HepG2 (cell line): ENCODE measurements around the gene PCYT2. TPM values are rescaled to one million over a fixed set of nuclear protein-coding genes. Genes with fewer than 3 reads are reported as not detected.

Source experiments
- AGO2 ChIP-seq: fragments of 200-400 bp; formaldehyde crosslinking; optimal IDR thresholded peaks from 2 replicates; pipeline ENCODE3; 2017; ENCODE audit warnings: mild to moderate bottlenecking, low read depth, low read length, moderate library complexity
- ARNT2 ChIP-seq: sonication (generic); formaldehyde crosslinking; IDR thresholded peaks from 2 replicates; pipeline ENCODE4 v1.8.0; 2022; ENCODE audit warnings: mild to moderate bottlenecking, low read depth, missing genetic modification reagents, moderate library complexity
- CHD4 ChIP-seq: fragments of 200-600 bp; sonication (generic); IDR thresholded peaks from 2 replicates; pipeline ENCODE4 v1.7.0; 2017; ENCODE audit warnings: mild to moderate bottlenecking, low read length, borderline replicate concordance
- HNF4A ChIP-seq: sonication (generic); formaldehyde crosslinking; IDR thresholded peaks from 2 replicates; pipeline ENCODE4 v1.4.0; 2020; ENCODE audit warnings: missing genetic modification reagents
- KDM5A ChIP-seq: fragments of 200-600 bp; sonication (generic); IDR thresholded peaks from 2 replicates; pipeline ENCODE4 v1.7.0; 2018; ENCODE audit warnings: antibody characterized with exemption, mild to moderate bottlenecking, low read length, borderline replicate concordance
- KLF15 ChIP-seq: sonication (generic); formaldehyde crosslinking; IDR thresholded peaks from 2 replicates; pipeline ENCODE4 v1.8.1; 2023; ENCODE audit warnings: borderline replicate concordance, mild to moderate bottlenecking, inconsistent platforms, missing genetic modification reagents, mixed read lengths
- POLR2AphosphoS5 ChIP-seq: IDR thresholded peaks from 2 replicates; pipeline ENCODE4 v1.6.1; 2012; ENCODE audit warnings: low read depth, low read length
- PRMT3 ChIP-seq: sonication (generic); formaldehyde crosslinking; IDR thresholded peaks from 2 replicates; pipeline ENCODE4 v1.8.1; 2022; ENCODE audit warnings: low read depth, mild to moderate bottlenecking, moderate library complexity, missing genetic modification reagents, borderline replicate concordance
- RBFOX2 ChIP-seq: fragments of 200-400 bp; formaldehyde crosslinking; IDR thresholded peaks from 2 replicates; pipeline ENCODE4 v1.6.1; 2017; ENCODE audit warnings: low read depth, mild to moderate bottlenecking, low read length
- ZNF460 ChIP-seq: sonication (generic); formaldehyde crosslinking; IDR thresholded peaks from 2 replicates; pipeline ENCODE4 v1.5.1; 2020; ENCODE audit warnings: missing genetic modification reagents, mild to moderate bottlenecking, borderline replicate concordance
- ZNF557 ChIP-seq: sonication (generic); formaldehyde crosslinking; IDR thresholded peaks from 2 replicates; pipeline ENCODE4 v1.4.0; 2020; ENCODE audit warnings: missing genetic modification reagents
- ZNF614 ChIP-seq: IDR thresholded peaks from 2 replicates; pipeline ENCODE4 v1.6.1; 2018; ENCODE audit warnings: missing biosample characterization, missing genetic modification reagents, inconsistent platforms, borderline replicate concordance
- ZNF709 ChIP-seq: sonication (generic); formaldehyde crosslinking; IDR thresholded peaks from 2 replicates; pipeline ENCODE4 v1.5.0; 2020; ENCODE audit warnings: mild to moderate bottlenecking, missing genetic modification reagents
- ZNF720 ChIP-seq: sonication (generic); formaldehyde crosslinking; IDR thresholded peaks from 2 replicates; pipeline ENCODE4 v1.4.0; 2020; ENCODE audit warnings: missing genetic modification reagents
- ZNF737 ChIP-seq: sonication (generic); formaldehyde crosslinking; IDR thresholded peaks from 2 replicates; pipeline ENCODE4 v1.5.0; 2020; ENCODE audit warnings: missing genetic modification reagents, mild to moderate bottlenecking, borderline replicate concordance
- ZNF747 ChIP-seq: sonication (generic); formaldehyde crosslinking; IDR thresholded peaks from 2 replicates; pipeline ENCODE4 v1.8.1; 2023; ENCODE audit warnings: missing genetic modification reagents, mild to moderate bottlenecking, borderline replicate concordance
- ZNF839 ChIP-seq: sonication (generic); formaldehyde crosslinking; IDR thresholded peaks from 2 replicates; pipeline ENCODE4 v1.4.0; 2020; ENCODE audit warnings: missing genetic modification reagents, mild to moderate bottlenecking, borderline replicate concordance
- polyA plus RNA-seq, 8 experiments: library from polyadenylated mRNA; depleted of rRNA in 3 of 8; stranded (reverse) in 7 of 8; unstranded in 1 of 8; fragments of >200 nt; fragmentation: Illumina TruSeq in 4 of 8; extraction: Trizol in 4 of 8; gene quantifications; 2 replicates each; pipeline versions ENCODE4 v1.2.1 to v1.2.3, GENCODE V29; 2011 to 2016; ENCODE audit warnings: low read depth in 4 of 8, missing spikeins in 1 of 8, mixed read lengths in 1 of 8; ENCODE audit not compliant: insufficient read depth in 1 of 8
- total RNA-seq, 5 experiments: library from RNA; depleted of rRNA; stranded (reverse); fragments of >200 nt; fragmentation: Illumina TruSeq; extraction: Trizol; gene quantifications; 2 replicates each; pipeline ENCODE4 v1.2.3, GENCODE V29; 2016; ENCODE audit warnings: low read depth in 1 of 5
- TF ChIP-seq, protein P1 (sequence below): fragments of 450-650 bp; IDR thresholded peaks from 2 replicates; pipeline ENCODE4 v1.6.1; 2017
- TF ChIP-seq, protein P2 (sequence below): sonication (generic); formaldehyde crosslinking; IDR thresholded peaks from 2 replicates; pipeline ENCODE4 v1.8.0; 2022; ENCODE audit warnings: mild to moderate bottlenecking, missing genetic modification reagents
- TF ChIP-seq, protein P3 (sequence below): sonication (generic); formaldehyde crosslinking; IDR thresholded peaks from 2 replicates; pipeline ENCODE4 v1.5.0; 2020; ENCODE audit warnings: mild to moderate bottlenecking, missing genetic modification reagents, borderline replicate concordance

PCYT2 gene
- total and polyA plus RNA-seq, 2 of the 13 experiments (the other 11 are each of a cell fraction or from before 2014, with no cell fraction given), result 147 to 297 TPM

DNA sequence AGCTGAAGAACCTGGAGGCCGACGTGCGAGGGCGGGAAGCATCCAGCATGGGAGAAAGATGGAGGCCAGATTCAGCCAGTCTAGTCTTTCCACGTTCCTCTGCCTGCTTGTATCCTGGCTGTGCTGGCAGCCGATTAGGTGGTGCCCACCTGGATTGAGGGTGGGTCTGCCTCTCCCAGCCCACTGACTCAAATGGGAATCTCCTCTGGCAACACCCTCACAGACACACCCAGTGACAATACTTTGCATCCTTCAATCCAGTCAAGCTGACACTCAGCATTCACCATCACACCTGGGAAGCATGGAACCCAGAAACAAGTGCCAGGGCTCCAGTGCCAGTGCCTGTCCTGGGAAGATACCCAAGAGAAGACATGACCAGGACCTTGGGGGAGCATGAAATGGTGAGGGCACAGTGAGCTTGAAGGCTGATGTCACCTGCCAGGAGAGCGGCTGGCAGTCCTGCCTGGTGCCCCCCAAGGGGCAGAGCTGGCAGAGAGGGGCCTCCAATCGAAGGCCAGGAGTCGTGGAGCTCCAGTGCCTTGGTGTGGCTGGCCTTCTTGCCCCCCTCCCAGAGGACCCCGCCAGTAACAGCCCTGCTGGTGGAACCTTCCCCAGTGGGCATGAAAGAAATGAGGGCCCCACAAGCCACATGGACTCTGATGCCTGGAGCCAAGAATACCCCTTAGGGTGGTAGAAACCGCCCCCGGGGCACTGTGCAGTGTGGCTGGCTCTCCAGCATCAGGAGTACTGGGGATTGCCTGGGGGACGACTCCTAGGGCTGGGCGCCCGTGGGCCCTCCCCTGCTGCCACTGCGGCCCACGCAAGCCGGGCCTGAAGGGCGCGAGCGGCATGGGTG lies 9.8 kb downstream of the PCYT2 start (continued):
- TF ChIP-seq CHD4 (no peak), ZNF557 (no peak), ZNF747 (CRISPR knock-in tag) (no peak), ARNT2 (CRISPR knock-in tag) (0 out of 2 replicates have a peak, but pooled peaks have one; percentile 72), ZNF839 (CRISPR knock-in tag) (no peak), PRMT3 (CRISPR knock-in tag) (no peak), RBFOX2 (no peak), HNF4A (CRISPR knock-in tag) (no peak), ZNF709 (CRISPR knock-in tag) (no peak), KDM5A (no peak), POLR2AphosphoS5 (0 out of 2 replicates have a peak, but pooled peaks have one; percentile 10), ZNF614 (CRISPR knock-in tag) (no peak), AGO2 (peak; percentile 97), ZNF737 (CRISPR knock-in tag) (peak; percentile 15; the same call in 1 of the 2 replicates), ZNF720 (CRISPR knock-in tag) (no peak), KLF15 (CRISPR knock-in tag) (no peak), ZNF460 (CRISPR knock-in tag) (no peak)
- TF ChIP-seq, protein P1, sequence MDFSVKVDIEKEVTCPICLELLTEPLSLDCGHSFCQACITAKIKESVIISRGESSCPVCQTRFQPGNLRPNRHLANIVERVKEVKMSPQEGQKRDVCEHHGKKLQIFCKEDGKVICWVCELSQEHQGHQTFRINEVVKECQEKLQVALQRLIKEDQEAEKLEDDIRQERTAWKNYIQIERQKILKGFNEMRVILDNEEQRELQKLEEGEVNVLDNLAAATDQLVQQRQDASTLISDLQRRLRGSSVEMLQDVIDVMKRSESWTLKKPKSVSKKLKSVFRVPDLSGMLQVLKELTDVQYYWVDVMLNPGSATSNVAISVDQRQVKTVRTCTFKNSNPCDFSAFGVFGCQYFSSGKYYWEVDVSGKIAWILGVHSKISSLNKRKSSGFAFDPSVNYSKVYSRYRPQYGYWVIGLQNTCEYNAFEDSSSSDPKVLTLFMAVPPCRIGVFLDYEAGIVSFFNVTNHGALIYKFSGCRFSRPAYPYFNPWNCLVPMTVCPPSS, result no peak
- TF ChIP-seq, protein P2, sequence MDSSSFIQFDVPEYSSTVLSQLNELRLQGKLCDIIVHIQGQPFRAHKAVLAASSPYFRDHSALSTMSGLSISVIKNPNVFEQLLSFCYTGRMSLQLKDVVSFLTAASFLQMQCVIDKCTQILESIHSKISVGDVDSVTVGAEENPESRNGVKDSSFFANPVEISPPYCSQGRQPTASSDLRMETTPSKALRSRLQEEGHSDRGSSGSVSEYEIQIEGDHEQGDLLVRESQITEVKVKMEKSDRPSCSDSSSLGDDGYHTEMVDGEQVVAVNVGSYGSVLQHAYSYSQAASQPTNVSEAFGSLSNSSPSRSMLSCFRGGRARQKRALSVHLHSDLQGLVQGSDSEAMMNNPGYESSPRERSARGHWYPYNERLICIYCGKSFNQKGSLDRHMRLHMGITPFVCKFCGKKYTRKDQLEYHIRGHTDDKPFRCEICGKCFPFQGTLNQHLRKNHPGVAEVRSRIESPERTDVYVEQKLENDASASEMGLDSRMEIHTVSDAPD, result no peak
- TF ChIP-seq, protein P3, sequence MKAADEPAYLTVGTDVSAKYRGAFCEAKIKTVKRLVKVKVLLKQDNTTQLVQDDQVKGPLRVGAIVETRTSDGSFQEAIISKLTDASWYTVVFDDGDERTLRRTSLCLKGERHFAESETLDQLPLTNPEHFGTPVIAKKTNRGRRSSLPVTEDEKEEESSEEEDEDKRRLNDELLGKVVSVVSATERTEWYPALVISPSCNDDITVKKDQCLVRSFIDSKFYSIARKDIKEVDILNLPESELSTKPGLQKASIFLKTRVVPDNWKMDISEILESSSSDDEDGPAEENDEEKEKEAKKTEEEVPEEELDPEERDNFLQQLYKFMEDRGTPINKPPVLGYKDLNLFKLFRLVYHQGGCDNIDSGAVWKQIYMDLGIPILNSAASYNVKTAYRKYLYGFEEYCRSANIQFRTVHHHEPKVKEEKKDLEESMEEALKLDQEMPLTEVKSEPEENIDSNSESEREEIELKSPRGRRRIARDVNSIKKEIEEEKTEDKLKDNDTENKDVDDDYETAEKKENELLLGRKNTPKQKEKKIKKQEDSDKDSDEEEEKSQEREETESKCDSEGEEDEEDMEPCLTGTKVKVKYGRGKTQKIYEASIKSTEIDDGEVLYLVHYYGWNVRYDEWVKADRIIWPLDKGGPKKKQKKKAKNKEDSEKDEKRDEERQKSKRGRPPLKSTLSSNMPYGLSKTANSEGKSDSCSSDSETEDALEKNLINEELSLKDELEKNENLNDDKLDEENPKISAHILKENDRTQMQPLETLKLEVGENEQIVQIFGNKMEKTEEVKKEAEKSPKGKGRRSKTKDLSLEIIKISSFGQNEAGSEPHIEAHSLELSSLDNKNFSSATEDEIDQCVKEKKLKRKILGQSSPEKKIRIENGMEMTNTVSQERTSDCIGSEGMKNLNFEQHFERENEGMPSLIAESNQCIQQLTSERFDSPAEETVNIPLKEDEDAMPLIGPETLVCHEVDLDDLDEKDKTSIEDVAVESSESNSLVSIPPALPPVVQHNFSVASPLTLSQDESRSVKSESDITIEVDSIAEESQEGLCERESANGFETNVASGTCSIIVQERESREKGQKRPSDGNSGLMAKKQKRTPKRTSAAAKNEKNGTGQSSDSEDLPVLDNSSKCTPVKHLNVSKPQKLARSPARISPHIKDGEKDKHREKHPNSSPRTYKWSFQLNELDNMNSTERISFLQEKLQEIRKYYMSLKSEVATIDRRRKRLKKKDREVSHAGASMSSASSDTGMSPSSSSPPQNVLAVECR (CRISPR knock-in tag), result no peak
